GM21515 (cell line): ENCODE results near the gene IRF2BPL.

ENCODE experiments used
- ATAC-seq: cut with Tn5 transposase; IDR thresholded peaks from one replicate; pipeline ENCODE4 v1.9.1; 2021; ENCODE audit not compliant: unreplicated experiment

IRF2BPL gene

GRCh38 chr14:77055306-77055705 is 26.8 kb upstream of the IRF2BPL start:
- no peak for ATAC-seq

- ATAC-seq: no peak
Observed at GRCh38 chr14:77053046-77053841, 24.7 kb upstream of the IRF2BPL start.

- ATAC-seq: no peak
Observed at GRCh38 chr14:77052281-77053044, 24.0 kb upstream of the IRF2BPL start.

DNA sequence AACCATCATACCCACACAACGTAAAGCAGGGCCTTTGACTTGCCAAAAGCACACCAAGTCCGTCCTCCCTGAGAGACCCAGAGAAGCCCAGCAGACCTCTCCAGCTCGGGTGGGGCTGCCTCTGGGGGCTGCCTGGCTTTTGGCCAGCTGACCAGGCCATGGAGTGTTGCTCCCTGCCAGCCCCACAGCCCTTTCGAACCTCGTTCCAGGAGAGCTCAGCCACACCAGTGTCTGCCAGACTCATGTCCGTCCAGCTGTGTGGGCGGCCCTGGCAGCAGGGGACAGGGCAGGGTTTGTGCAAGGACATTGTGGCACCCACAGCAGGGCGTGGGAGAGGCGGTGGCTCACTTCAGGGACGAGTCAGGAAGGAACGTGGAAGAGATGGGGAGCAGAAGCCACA is 22.6 kb upstream of the IRF2BPL start:
- no peak for ATAC-seq

GRCh38 chr14:77046721-77047120 is 18.2 kb upstream of the IRF2BPL start:
- ATAC-seq: no peak

DNA sequence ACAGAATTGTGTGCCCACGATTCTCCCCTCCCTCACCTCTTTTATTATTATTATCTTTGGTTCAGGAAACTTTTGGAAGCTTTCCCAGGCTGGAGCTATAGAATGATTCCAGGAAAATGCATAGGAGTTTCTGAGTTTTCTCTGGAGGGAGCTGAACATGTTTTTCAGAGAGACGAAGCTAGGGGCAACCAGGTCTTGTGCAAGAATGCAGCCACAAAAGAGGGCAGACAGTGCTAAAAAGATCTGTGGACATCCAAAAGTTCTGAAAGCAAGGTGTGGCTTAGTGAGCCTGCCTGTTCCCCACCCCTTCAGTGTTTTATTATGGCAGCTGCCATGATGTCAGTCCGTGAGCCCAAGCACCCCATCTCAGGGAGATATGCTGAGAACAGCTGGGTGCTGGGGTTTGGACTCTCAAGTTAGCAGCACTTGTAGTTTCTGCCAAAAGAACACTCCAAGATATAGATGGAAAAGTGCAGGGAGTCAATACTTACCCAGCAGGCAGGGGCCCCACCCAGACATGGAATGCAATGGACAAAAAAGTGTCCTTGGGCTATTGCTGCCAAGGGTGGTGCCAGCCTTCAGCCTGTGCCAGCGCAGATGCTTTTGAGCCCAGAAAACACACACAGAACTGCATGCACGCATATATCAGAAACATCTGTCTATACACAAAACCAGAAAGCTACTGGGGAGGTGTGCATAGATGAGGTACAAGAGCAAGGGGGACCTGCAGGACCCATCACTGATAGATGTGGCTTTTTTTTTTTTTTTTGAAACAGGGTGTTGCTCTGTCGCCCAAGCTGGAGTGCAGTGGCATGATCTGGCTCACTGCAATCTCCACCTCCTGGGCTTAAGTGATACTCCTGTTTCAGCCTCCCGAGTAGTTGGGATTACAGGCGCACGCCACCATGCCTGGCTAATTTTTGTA is 17.0 kb upstream of the IRF2BPL start:
- ATAC-seq: no peak

- no peak for ATAC-seq
Observed at GRCh38 chr14:77044783-77045237, 16.3 kb upstream of the IRF2BPL start.

DNA sequence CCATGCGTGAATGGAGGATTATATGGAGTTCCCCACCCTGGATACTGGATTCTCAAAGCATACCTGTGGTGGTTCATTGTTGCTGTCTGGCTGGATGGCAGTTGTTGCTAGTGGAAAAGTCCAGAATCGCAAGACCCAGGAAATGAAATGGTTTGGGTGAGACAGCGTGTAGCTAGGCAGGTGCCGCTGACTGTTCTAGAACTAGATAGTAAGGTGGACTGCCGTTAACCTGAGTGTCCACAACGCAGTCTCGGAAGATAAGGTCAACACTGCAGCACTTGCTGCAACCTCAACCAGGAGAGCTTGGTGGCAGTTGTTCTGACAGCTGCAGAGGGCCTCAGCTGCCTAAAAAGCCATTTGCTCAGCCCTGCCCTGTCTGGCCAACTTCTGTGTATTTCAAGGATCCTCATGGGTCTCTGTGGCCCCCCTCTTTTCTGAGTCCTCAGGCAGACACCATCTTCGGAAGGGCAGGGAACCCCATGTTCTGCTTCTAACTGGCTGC is 15.5 kb upstream of the IRF2BPL start:
- no peak for ATAC-seq

DNA sequence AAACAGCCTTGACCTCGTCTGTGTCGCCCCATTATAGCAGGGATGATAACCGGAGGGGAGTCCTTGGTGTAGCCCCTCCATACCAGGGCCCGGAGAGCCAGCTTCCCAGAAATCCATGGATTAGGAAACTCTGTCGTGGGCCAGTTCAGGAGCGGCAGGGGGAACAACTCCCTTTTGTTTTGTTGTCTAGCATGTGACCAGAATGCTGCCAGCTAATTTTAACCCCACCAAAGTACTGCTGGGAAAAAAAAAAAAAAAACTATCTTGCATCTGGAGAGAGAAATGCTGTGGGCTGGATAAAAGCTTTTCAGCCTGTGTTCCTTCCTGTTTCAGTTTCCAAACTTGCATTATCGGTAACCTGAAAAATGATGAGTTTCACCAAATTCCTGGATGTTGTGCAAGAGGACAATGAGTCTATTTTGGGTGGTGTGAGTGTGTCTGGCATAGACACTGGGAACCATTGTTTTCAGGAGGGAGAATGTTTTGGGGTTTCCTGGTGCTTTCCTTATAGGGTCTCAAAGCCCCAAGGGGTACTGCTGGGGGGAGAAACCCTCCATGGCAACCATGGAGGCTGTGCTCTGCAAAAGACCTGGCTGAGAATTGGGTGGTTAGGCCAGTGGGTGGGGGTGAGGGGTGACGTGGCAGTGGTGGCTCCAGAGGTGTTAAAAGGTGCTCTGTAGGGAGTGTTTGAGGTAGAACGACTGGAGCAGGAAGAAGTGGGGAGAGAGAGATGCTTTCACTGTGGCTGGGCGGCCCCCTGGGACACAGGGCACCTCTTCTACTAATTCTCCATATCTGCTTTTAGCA is 14.9 kb upstream of the IRF2BPL start:
- no peak for ATAC-seq

DNA sequence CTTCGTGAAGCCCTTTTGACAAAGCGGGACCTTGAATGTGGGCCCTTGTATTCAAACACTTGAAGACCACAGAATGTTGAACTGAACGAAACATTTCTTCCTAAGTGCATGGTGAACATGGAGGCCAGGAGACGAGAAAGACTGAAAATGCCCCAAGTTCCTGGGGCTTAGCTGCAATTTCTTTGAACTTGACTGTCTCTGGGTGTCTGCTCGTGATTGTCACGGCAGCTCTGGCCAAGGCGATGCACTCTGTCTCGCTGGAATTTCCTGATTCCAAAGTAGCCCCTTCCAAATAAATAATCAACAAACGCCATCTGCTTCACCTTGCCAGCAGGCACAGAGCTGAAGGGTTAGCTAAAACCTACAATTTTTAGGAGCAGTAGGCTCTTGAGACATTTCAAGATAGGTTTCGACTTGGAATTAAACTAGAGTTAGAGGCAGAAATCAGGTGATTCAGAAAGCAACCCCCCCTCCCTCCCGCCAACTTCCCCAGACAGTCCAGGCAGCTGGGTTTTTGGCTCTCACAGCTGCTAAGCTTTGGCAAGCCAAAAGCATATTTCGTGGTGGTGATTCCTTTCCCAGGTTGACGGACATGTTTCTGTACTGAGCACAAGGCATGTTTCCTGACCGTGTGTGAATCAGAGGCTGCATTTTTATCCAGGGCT is 13.5 kb upstream of the IRF2BPL start:
- ATAC-seq: no peak

DNA sequence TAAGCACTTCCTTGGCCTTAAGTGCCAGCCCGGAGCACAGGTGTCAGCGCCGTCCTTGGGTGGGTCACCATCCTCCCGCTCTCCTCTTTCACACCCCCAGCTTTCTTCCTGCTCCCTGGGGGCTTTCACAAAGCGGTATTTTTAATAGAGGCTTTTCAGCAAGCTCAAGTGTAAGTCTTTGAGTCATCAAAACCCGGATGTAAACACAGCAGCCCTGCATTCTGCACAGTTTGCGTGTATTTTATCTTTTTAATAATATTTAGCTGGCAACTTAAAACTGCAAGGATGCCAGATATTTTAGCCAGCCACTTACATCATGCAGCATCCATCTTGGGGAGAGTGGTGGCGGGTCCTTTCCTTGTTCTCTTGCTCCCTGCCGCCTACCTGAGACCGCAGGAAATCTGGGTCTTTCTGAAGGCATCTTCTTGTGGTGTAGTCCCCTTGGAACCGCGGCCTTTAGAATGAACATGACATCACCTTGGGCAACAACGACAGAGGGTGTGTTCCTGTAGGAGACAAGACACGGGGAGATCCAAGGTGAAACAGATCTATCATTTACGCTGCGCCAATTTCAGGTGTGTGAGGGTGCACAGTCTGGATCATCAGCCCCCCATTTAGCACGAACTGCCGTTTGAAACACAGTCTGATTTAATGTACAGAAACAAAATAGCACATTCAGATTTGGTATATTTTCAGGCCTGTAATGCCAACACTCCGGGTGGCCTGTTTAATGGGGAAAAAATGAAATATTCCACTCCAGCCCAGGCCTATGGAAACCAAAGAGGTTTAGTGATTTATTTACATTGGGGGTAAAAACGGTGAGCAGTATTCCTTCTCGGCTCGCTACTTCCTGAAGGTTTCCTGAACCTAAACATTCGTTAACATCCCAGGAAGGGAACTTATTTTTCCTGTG is 12.5 kb upstream of the IRF2BPL start:
- no peak for ATAC-seq

- ATAC-seq: peak; percentile 55
Observed at GRCh38 chr14:77040059-77040740, 11.7 kb upstream of the IRF2BPL start.

DNA sequence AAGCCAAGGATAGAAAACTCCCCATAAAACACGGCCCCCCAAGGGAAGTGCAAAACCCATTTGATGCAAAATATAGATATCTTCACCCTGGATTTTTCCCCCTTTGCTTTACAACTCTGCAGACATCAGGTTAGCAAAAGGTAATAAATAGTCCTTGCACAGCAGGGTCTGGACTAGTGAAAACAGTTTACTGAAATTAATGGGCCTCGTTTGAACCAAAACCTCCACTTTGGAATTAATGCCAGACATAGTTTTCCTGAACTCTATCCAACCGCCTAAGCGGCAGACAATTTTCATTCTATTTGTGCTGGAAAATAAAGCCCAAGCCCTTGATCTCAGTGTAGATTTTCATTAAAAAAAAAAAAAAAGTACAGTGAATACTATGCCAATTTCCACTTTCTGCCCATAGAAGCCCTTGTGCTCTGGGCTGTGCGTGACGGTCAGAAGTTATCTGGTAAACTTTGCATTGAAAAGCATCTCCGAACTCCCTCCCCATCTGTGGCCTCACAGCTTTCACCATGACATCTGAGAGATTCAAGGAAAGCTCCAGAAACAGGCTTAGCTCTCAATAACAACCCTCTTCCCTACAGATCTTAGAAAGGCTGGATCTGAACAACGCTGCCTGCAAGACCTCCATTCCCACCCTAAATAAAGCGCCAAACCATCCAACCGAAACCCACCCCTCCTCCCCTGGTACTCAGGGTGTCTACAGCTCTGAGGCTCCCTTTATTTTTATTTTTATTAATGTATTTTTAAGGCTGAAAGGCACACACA is 11.0 kb upstream of the IRF2BPL start:
- ATAC-seq: no peak

DNA sequence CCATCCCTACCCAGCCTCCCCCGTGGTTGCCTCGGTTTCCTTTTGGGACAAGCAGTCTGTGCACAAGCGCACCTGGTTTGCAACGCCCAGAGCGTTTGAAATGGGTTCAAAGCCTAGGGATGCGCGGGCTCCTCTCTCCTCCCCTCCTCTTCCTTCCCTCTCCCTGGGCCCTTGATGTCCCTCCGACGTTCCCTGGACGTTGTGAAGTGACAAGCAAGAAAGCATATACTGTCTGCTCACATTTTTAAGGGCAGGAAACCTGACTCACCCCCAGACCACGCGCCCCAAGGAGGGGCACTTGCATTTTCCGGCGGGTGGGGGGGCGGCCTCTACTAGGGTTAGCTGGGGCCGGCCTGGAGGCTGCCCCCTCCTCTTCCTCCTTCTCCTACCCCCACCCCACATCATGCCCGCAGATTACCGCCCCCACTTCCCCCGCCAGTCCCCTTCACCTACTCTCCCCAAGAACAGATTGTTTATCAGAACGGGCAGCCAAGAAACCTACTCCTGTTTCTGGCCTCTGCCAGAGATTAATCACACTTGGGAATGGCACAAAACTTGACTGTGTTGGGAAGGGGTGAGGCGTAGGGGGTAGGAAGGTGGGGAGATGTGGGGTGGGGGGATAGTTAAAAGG is 9.5 kb upstream of the IRF2BPL start:
- ATAC-seq: no peak

GRCh38 chr14:77037215-77037937 is 8.9 kb upstream of the IRF2BPL start:
- ATAC-seq: no peak
